ENCODE data around the gene RSPRY1. TPM values are rescaled to one million over a fixed set of nuclear protein-coding genes. Genes with fewer than 3 reads are reported as not detected.

The RSPRY1 gene
- total RNA-seq, 1 donor from 2014 or later: 34.9 TPM

- Histone ChIP-seq H3K36me3 (peaks cover 83% of the 10 kb centered on the region), H3K27ac (peak overlapping the region; percentile 72), H3K27me3 (ENCODE audit: low read depth) (no peaks in the 10 kb centered on the region), H3K4me1 (peaks cover 30% of the 10 kb centered on the region), H3K9me3 (no peaks in the 10 kb centered on the region), H3K4me3 (no peak overlapping the region)
- TF ChIP-seq, protein P1, sequence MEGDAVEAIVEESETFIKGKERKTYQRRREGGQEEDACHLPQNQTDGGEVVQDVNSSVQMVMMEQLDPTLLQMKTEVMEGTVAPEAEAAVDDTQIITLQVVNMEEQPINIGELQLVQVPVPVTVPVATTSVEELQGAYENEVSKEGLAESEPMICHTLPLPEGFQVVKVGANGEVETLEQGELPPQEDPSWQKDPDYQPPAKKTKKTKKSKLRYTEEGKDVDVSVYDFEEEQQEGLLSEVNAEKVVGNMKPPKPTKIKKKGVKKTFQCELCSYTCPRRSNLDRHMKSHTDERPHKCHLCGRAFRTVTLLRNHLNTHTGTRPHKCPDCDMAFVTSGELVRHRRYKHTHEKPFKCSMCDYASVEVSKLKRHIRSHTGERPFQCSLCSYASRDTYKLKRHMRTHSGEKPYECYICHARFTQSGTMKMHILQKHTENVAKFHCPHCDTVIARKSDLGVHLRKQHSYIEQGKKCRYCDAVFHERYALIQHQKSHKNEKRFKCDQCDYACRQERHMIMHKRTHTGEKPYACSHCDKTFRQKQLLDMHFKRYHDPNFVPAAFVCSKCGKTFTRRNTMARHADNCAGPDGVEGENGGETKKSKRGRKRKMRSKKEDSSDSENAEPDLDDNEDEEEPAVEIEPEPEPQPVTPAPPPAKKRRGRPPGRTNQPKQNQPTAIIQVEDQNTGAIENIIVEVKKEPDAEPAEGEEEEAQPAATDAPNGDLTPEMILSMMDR (IDR thresholded peaks at IDR 0.05): peak; percentile 58
- intact Hi-C loops (cut with DNase I): loop anchor here (10.0 kb wide), 1 partner anchor 83 kb away; no protein-coding TSS in a partner anchor
- DNase-seq: no peak
- ATAC-seq: peak; percentile 83 to 90
Observed at GRCh38 chr16:57167953-57168352, 18.2 kb upstream of the RSPRY1 start.

DNA sequence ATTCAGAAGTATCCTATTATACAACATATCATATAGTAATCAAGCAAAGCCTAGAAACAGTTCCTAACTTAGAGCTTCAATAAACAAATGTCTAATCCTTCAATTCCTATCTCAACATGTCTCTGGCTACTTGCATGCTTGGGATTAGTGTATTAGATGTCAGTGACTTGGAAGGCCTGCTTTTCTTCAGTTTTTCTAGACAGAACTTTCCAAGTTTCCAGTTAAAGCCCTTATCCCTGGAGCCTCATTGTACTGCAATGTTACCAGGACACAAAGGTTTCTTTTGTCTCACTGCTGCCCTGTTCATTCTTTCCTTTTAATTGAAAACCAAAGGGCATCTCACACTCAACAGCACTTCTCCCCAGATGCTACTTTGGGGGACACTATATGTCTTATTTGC, 16.8 kb upstream of the RSPRY1 start:
- DNase-seq: no peak
- intact Hi-C loops (cut with DNase I): loop anchor here (10.0 kb wide), 1 partner anchor 85 kb away; no protein-coding TSS in a partner anchor
- Histone ChIP-seq H3K27me3 (ENCODE audit: low read depth) (no peaks in the 10 kb centered on the region), H3K27ac (no peak overlapping the region), H3K4me3 (no peak overlapping the region), H3K9me3 (no peaks in the 10 kb centered on the region), H3K4me1 (peaks cover 30% of the 10 kb centered on the region), H3K36me3 (peaks cover 75% of the 10 kb centered on the region)
- TF ChIP-seq, protein P1 (IDR thresholded peaks at IDR 0.05): no peak
- no peak for ATAC-seq

DNA sequence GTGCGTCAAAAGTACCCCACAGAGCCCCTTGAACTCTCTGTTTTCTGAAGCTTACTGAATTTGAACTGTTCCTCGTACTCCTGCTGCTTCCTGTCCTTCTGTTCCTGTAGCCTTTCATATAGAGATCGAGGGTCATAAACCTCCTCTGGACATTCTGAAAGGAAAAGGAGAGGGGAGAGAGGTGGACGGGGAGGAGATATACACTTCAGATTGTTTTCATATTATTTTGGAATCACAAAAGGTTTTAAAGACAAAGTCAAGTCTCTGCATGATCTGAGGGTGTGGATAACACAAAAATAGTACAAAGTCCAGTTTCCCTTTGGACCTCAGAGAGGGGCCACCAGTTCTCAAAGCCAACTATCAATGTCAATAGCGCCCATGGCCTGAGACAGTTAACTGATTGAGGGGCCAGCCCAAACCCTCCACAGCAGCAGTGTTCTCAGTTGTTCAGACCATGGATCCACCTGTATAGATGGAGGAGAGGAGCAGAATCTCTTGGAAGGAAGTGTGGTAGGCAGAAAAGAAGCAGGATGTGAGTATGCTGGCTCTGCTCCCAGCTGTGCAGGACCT, 13.3 kb upstream of the RSPRY1 start:
- ATAC-seq (no peak), DNase-seq (no peak)
- Histone ChIP-seq H3K9me3 (no peaks in the 10 kb centered on the region), H3K4me1 (peaks cover 11% of the 10 kb centered on the region), H3K36me3 (peaks cover 48% of the 10 kb centered on the region), H3K27me3 (ENCODE audit: low read depth) (no peaks in the 10 kb centered on the region), H3K4me3 (no peak overlapping the region), H3K27ac (no peak overlapping the region)
- intact Hi-C loops (cut with DNase I): no loop called here
- TF ChIP-seq, protein P1 (IDR thresholded peaks at IDR 0.05): no peak

- no peak overlapping the region for H3K4me3 ChIP-seq
- intact Hi-C loops (cut with DNase I): no loop called here
- ATAC-seq (peak in 1 of 2 donors; percentile 51), DNase-seq (no peak)
- peaks cover 22% of the 10 kb centered on the region for H3K4me1 ChIP-seq
- peaks cover 27% of the 10 kb centered on the region for H3K36me3 ChIP-seq
- no peak overlapping the region for H3K27ac ChIP-seq
- H3K27me3 ChIP-seq (ENCODE audit: low read depth): no peaks in the 10 kb centered on the region
- no peaks in the 10 kb centered on the region for H3K9me3 ChIP-seq
- TF ChIP-seq, protein P1 (IDR thresholded peaks at IDR 0.05): no peak
Observed at GRCh38 chr16:57175896-57176295, 10.2 kb upstream of the RSPRY1 start.

GRCh38 chr16:57178196-57178595, 7.9 kb upstream of the RSPRY1 start:
- intact Hi-C loops (cut with DNase I): no loop called here

More at GRCh38 chr16:57178196-57178595, 7.9 kb upstream of the RSPRY1 start:
- Histone ChIP-seq H3K27me3 (ENCODE audit: low read depth) (no peaks in the 10 kb centered on the region), H3K4me1 (peaks cover 22% of the 10 kb centered on the region), H3K27ac (no peak overlapping the region), H3K36me3 (peaks cover 4% of the 10 kb centered on the region), H3K9me3 (no peaks in the 10 kb centered on the region), H3K4me3 (no peak overlapping the region)
- TF ChIP-seq, protein P1 (IDR thresholded peaks at IDR 0.05): no peak
- no peak for DNase-seq
- ATAC-seq: peak in 1 of 2 donors; percentile 55
